Globus pallidus (tissue), 1 donor: Measurements from ENCODE around the gene BMERB1.
"Not testable (repeated sequence)": the region's sequence is repeated elsewhere in the genome, so short reads cannot be mapped to it uniquely, and the experiment has no call there.

Source experiments
- DNase-seq: peaks from one replicate; pipeline ENCODE4 v3.0.0-alpha.2; 2015; ENCODE audit warnings: low spot score

Gene BMERB1

GRCh38 chr16:15425861-15426260 lies 8.5 kb upstream of the BMERB1 start:
- no peak for DNase-seq

DNA sequence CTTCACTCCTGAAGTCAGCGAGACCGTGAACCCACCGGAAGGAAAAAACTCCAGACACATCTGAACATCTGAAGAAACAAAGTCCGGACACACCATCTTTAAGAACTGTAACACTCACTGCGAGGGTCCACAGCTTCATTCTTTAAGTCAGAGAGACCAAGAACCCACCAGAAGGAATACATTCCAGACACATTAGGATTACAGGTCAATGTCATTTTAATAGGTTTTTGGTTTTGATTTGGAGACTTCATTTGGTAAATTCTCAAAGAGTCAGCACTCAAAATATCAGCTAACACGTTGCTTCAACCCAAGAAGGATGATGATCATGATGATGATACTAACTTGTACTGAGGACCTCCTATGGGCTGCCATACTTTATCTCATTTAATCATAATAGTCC lies 7.6 kb upstream of the BMERB1 start:
- no peak for DNase-seq

DNA sequence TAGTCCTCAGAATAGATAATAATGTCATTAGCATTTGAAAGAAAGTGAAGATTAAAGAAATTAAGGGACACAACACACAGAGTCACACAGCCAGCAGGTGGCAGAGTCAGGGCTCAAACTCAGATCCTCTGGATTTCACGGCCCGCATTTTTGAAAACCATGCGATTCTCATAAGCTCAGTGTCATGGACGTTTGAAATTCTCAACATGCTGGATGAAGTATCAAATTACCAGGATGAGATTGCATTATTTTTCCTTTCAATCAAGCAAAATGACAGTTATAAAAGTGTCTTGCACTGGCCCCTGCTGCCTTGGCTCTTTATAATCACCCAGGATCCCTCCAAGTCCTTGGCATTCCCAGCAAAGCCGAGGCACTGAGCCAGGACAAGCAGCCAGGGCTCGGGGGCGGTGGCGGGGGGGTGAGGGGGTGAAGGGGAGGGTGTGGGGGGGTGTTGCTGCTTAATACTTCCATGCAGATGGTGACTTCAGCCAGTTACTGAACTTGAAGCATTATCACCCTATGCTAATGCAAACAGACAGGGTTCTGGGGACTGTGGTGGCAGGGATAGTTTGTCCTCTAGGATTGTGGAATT lies 6.6 kb upstream of the BMERB1 start:
- DNase-seq, result peak; percentile 60

DNA sequence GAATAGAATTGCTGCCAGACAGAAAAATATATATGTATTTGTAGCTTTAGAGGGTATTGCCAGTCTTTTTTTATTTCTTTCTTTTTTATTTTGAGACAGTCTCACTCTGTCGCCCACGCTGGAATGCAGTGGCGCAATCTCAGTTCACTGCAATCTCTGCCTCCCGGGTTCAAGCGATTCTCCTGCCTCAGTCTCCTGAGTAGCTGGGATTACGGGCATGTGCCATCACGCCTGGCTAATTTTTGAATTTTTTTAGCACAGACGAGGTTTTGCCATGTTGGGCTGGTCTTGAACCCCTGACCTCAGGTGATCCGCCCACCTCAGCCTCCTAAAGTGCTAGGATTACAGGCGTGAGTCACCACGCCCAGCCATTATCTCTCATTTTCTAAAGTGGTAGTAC lies 3.5 kb upstream of the BMERB1 start:
- DNase-seq, result not testable (repeated sequence)

DNA sequence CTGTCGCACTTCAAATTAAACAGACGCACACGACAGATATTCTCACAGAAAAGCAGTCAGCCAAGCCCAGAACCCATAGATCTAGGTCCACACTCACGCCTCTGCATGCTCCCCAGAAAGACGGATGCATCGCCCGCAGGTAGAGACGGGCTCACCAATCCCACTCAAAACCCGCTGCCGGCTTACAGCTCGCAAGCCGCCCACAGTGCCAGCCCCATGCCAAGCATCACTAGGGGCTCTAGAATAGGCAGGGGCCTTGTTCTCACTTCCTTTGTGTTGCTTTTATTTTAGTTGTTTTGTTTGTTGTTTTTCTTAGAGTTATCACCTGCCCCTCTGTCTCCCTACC lies 336 bp upstream of the BMERB1 start:
- no peak for DNase-seq

DNA sequence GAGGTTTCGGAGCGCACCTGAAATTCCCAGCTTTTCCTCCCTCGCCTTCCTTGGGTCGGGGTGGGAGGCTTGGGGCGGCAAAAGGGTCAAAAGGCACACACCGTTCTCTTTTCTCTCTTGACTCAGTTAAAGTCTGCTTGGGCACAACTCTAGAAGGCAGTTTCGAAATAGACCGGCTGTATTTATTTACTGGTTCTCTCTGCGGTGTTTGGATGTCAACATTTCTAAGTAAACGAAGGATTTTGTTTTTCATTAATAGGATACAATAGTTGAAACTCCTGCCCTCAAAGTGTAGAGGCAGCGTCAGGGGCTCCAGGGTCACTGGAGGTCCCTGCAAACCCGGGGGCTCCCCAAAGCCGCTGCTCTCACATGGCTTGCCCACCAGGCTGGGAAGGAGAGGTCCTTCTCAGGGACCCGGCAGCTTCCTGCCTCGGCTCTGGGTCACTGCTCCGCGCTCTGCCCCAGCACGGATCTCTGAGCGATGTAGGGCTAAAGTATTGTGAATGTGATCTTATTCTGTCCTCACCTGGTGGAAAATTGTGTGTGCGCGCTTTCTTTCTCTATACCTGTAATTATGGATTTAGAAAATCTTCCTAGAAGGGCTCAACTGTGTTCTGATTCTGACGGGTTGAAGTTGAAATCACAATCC lies 952 bp downstream of the BMERB1 start:
- DNase-seq, result no peak

DNA sequence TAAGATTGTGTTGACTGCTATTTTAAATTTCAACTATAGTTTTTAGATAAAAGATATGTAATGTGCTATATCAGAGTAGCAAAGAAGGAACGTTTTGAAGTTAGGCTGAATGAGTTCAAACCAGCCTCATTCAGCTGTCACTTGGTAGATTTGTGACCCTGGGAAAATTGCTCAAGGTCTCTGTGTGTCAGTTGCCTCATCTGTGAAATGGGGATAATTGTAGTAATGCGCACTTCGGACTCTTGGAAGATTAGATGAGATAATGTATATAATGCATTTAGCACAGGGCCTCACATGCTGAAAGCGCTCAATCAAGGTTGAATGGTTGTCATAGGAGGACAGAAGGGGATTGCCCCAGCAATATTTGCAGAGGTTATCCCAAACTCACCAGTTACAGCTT lies 4.7 kb downstream of the BMERB1 start:
- no peak for DNase-seq

DNA sequence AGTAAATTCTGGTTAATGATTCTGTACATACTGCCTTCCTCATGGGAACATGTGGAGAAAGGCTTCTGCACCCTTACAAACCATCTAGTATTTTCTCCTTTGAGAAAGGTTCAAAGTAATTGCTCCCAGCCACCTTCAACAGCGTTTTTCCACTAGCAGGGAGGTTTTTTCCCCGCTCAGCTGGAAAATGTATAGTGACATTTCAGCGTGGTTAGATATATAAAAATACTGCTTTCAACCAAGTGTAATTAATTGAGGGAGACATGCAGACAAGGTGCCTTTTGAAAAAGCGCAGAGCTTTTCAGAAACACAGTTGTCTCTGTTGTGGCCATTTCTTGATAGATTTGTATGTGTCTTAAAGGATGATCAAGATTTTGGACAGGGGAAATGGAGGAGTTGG lies 5.1 kb downstream of the BMERB1 start:
- DNase-seq, result no peak

DNA sequence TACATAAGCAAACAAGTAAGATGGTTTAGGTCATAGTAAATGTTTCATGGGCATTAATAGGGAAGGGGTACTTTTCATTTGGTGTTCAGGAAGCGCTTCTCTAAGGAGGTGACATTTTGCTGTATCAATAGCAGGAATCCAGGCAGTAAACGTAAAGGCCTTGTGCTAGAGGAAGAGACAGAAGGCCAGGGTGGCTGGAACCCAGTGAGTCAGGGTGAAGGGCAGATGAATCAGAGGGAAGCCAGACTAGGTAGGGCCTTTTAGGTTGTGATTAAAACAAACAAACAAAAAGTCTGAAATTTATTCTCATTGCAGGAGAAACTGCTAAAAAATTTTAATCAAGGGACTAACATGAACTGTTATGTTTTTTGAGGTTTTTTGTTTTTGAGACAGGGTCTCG lies 6.5 kb downstream of the BMERB1 start:
- DNase-seq, result no peak

DNA sequence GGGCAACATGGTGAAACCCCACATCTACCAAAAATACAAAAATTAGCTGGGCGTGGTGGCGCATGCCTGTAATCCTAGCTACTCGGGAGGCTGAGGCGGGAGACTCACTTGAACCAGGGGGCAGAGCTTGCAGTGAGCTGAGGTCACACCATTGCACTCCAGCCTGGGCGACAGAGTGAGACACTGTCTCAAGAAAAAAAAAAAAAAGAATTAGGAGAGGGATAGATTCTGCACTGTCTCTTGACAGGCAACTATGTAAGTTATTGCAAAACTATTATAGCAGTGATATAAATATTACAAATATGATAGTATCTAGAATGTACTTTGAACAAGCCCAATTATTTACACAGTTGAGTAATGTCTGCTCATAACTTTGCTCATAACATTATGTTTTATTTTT lies 7.8 kb downstream of the BMERB1 start:
- not testable (repeated sequence) for DNase-seq

GRCh38 chr16:15443753-15444152 lies 9.4 kb downstream of the BMERB1 start:
- no peak for DNase-seq

- no peak for DNase-seq
Observed at GRCh38 chr16:15444264-15444663, 9.9 kb downstream of the BMERB1 start.

- DNase-seq, result no peak
Observed at GRCh38 chr16:15445450-15445849, 11.1 kb downstream of the BMERB1 start.

DNA sequence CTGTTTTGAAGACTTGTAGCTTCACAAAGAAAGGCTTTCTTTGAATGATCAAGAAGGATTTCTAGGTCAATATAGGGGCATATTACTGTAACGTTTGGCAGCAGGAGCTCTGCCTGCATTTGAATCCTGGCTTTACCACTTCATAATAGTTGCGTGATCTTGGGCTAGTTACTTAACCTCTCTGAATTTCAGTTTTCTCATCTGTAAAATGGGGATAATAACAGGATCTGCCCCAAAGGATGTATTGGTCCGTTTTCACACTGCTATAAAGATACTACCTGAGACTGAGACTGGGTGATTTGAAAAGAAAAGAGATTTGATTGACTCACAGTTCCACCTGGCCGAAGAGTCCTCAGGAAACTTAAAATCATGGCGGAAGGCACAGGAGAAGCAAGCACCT lies 12.5 kb downstream of the BMERB1 start:
- DNase-seq, result no peak

GRCh38 chr16:15450624-15451023 lies 16.2 kb downstream of the BMERB1 start:
- no peak for DNase-seq

- no peak for DNase-seq
Observed at GRCh38 chr16:15451098-15451731, 16.8 kb downstream of the BMERB1 start.

GRCh38 chr16:15452246-15452855 lies 18.0 kb downstream of the BMERB1 start:
- no peak for DNase-seq

DNA sequence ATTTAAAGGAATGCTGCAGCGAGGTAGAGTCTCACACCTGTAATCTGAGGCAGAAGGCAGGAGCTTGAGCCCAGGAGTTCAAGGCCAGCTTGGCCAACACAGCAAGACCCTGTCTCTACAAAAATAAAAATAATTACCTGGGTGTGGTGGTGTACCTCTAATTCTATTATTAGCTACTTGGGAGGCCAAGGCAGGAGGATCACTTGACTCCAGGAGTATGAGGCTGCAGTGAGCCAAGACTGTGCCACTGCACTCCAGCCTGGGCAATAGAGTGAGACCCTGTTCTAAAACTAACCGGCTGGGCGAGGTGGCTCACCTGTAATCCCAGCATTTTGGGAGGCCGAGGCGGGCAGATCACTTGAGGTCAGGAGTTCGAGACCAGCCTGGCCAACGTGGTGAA lies 18.9 kb downstream of the BMERB1 start:
- not testable (repeated sequence) for DNase-seq

GRCh38 chr16:15454933-15455332 lies 20.5 kb downstream of the BMERB1 start:
- DNase-seq, result not testable (repeated sequence)

GRCh38 chr16:15457400-15457799 lies 23.0 kb downstream of the BMERB1 start:
- no peak for DNase-seq

DNA sequence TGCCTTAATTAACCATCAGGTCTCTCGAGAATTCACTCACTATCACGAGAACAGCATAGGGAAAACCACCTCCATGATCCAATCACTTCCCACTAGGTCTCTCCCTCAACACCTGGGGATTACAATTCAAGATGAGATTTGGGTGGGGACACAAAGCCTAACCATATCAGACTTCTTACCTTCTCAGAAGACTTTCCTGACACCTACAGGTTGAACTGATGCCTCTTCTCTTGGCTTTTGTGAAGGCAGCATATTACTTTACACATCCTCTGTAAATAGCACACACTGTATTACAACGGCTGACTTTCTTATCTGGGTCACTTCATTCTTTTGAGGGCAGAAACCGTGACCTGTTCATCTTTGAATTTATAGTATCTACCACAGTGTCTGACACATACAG lies 23.6 kb downstream of the BMERB1 start:
- no peak for DNase-seq

DNA sequence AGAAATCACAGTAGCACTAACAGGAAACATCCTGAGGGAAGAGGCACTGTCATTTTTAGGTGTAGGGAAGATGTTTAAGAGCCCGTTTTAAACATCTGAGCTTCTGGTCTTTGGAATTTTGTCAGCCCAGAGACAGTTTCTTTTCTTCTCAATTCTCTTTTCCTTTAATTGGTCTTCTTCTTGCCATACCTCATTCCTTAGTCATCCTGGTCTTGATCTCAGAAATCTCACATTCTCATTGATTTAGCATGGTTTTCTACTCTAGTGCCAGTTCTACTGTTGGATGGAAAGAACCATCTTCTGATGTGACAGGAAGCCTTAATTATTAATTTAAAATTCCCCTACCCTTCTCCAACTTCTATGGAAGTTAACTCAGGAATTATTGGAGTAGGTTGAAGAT lies 25.4 kb downstream of the BMERB1 start:
- DNase-seq, result no peak

GRCh38 chr16:15460601-15461000 lies 26.2 kb downstream of the BMERB1 start:
- DNase-seq, result no peak
